Osteoblast (primary cell): ENCODE measurements around the gene ANKLE1. TPM values are rescaled to one million over a fixed set of nuclear protein-coding genes. Genes with fewer than 3 reads are reported as not detected.

ENCODE experiments used
- DNase-seq: peaks from one replicate; pipeline ENCODE4 v3.0.0; 2011; ENCODE audit warnings: low spot score, mixed read lengths; ENCODE audit not compliant: insufficient read length; ENCODE audit errors: missing footprints
- H2AFZ ChIP-seq: 2 replicates; pipeline ENCODE4 v1.6.0; 2011; ENCODE audit warnings: mild to moderate bottlenecking, low read length
- H3K27ac ChIP-seq: 2 replicates; pipeline ENCODE4 v1.5.1; 2011; ENCODE audit warnings: mild to moderate bottlenecking, low read depth, low read length, moderate library complexity
- H3K27me3 ChIP-seq: 2 replicates; pipeline ENCODE4 v1.6.0; 2012; ENCODE audit warnings: mild to moderate bottlenecking, control low read depth, inconsistent platforms, low read length, moderate library complexity; ENCODE audit not compliant: insufficient read depth
- H3K36me3 ChIP-seq: 2 replicates; pipeline ENCODE4 v1.5.1; 2011; ENCODE audit warnings: mild to moderate bottlenecking, low read length, control low read depth, moderate library complexity; ENCODE audit not compliant: insufficient read depth
- H3K4me1 ChIP-seq: 2 replicates; pipeline ENCODE4 v1.5.1; 2011; ENCODE audit warnings: mild to moderate bottlenecking, low read length, control low read depth, moderate library complexity; ENCODE audit not compliant: insufficient read depth
- H3K4me2 ChIP-seq: 2 replicates; pipeline ENCODE4 v1.6.0; 2011; ENCODE audit warnings: mild to moderate bottlenecking, low read length; ENCODE audit not compliant: insufficient read depth
- H3K4me3 ChIP-seq: fragments of 200-600 bp; sonication (generic); 3 replicates; pipeline ENCODE4 v1.5.1; 2012; ENCODE audit warnings: mild to moderate bottlenecking, low read length, inconsistent platforms; ENCODE audit not compliant: insufficient read depth
- H3K79me2 ChIP-seq: 2 replicates; pipeline ENCODE4 v1.6.0; 2012; ENCODE audit warnings: mild to moderate bottlenecking, low read length, control low read depth, inconsistent platforms; ENCODE audit not compliant: insufficient read depth
- H3K9me3 ChIP-seq: 2 replicates; pipeline ENCODE4 v1.5.1; 2011; ENCODE audit warnings: low read depth, low read length, control low read depth
- H4K20me1 ChIP-seq: 2 replicates; pipeline ENCODE4 v1.6.0; 2012; ENCODE audit warnings: mild to moderate bottlenecking, low read length, control low read depth; ENCODE audit not compliant: insufficient read depth
- CTCF ChIP-seq: IDR thresholded peaks from 2 replicates; pipeline ENCODE4 v1.5.1; 2011; ENCODE audit warnings: mild to moderate bottlenecking, low read depth, low read length, moderate library complexity; ENCODE audit errors: extremely low read depth
- total RNA-seq: library from RNA; depleted of rRNA; stranded (reverse); fragments of >200 nt; gene quantifications from 2 replicates; pipeline ENCODE4 v1.2.3, GENCODE V29; 2012

Gene ANKLE1
- total RNA-seq, 1 donor: not detected

- H3K4me3 ChIP-seq: no peak overlapping the region
- H3K79me2 ChIP-seq: no peaks in the 10 kb centered on the region
- H3K4me1 ChIP-seq: peaks cover 11% of the 10 kb centered on the region
- H3K36me3 ChIP-seq: no peaks in the 10 kb centered on the region
- H3K9me3 ChIP-seq: no peaks in the 10 kb centered on the region
- no peak for TF ChIP-seq CTCF
- no peaks in the 10 kb centered on the region for H4K20me1 ChIP-seq
- H3K27me3 ChIP-seq: no peaks in the 10 kb centered on the region
- no peak overlapping the region for H3K4me2 ChIP-seq
- peak; percentile 92 for DNase-seq
- H2AFZ ChIP-seq: no peak overlapping the region
- H3K27ac ChIP-seq: no peak overlapping the region
These were observed 46.2 kb downstream of the ANKLE1 start for GRCh38 chr19:17327654-17328516.

- Histone ChIP-seq H3K27ac (no peak overlapping the region), H3K4me2 (no peak overlapping the region), H3K4me3 (no peak overlapping the region), H3K27me3 (no peaks in the 10 kb centered on the region), H3K9me3 (no peaks in the 10 kb centered on the region), H4K20me1 (no peaks in the 10 kb centered on the region), H2AFZ (no peak overlapping the region), H3K79me2 (no peaks in the 10 kb centered on the region), H3K36me3 (no peaks in the 10 kb centered on the region), H3K4me1 (peaks cover 11% of the 10 kb centered on the region)
- DNase-seq: peak; percentile 76
- no peak for TF ChIP-seq CTCF
These were observed 47.0 kb downstream of the ANKLE1 start for GRCh38 chr19:17328517-17329365.

- Histone ChIP-seq H3K9me3 (no peaks in the 10 kb centered on the region), H3K79me2 (no peaks in the 10 kb centered on the region), H3K27ac (no peak overlapping the region), H3K36me3 (no peaks in the 10 kb centered on the region), H3K4me1 (peaks cover 18% of the 10 kb centered on the region), H3K4me2 (no peak overlapping the region), H3K27me3 (no peaks in the 10 kb centered on the region), H3K4me3 (no peak overlapping the region), H2AFZ (no peak overlapping the region), H4K20me1 (no peaks in the 10 kb centered on the region)
- no peak for TF ChIP-seq CTCF
- DNase-seq: peak; percentile 89
These were observed 47.9 kb downstream of the ANKLE1 start for GRCh38 chr19:17329366-17330261.
